ENCODE measurements around the gene TCHHL1.
"Not testable (repeated sequence)": the region's sequence is repeated elsewhere in the genome, so short reads cannot be mapped to it uniquely, and the experiment has no call there.

TCHHL1 gene

DNA sequence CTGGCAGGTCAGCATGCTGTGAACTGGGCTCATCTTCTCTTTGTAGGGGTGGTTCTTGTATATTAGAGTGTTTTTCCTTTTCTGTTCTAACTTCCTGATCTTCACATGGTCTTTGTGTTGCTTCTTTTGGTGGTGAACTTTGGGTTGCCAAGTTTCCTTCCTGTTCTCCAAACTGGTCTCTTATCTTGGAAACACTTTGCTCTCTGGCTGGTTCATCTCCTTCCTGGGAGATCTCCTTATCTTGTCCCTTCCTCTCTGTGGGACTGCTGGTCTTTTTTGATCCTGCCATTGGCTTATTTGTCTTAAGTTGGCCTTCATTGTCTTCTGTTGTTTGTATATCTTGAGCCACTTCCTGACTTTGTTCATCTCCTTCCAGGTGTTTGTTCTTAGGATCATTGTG, 2.1 kb downstream of the TCHHL1 start:
- no peak for DNase-seq (ENCODE audit: low spot score)

DNA sequence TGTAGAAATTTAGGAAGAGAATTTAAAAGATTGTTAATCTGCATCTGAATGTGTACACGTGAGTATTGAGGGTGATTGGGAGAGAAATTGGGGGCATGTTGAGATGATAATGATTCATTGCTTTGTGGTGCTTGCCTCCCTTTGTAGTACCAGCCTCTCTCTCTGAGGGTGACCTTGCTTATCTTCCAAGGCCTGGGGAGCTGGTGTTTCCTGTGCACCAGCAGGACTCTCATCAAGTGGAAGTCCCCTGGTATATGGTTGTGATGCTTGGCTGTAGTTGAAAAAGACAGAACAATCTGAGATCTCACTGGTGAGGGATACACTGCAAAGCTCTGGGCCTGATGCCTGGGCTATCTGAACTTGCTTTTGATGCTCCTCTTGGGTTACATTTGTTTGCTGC, 4.0 kb downstream of the TCHHL1 start:
- no peak for DNase-seq (ENCODE audit: low spot score)

DNA sequence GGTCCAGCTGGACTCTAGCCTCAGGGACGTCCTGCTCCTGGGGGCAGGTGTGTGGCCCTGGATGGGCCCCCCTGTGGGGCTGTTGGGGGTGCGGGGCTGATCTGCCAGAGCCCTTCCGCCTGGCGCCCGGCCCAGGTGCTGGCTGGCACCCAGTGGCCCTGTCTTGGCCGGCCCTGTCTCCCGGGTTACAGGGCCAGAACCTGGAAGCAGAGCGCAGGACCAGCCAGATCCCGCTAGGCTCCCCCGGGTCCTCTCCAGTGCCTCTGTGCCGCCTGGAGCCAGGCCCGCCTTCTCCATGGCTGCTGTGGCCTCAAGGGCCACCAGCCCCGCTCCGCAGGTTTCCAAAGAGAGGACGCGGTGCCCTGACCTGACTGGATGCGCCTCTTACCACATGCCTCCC, 7.8 kb downstream of the TCHHL1 start:
- not testable (repeated sequence) for DNase-seq (ENCODE audit: low spot score)

DNA sequence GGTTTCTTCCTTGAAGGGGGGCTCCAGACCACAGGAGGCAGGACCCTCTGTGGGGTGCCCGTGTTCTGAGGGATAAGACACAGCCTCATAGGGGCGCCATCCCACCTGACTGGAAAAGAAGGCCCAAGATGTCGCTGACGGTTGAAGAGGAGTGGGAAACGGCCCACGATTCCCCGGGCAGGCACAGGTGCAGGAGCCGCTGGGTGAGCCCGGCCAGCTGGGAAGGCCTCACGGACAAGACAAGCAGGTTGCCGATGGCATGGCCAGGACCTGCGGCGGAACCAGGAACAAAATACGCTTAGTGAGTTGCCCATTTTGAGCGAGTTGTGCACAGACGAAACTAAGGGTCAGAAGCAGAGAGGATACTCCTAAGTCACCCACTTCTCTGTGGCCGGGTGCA, 8.4 kb downstream of the TCHHL1 start:
- not testable (repeated sequence) for DNase-seq (ENCODE audit: low spot score)

DNA sequence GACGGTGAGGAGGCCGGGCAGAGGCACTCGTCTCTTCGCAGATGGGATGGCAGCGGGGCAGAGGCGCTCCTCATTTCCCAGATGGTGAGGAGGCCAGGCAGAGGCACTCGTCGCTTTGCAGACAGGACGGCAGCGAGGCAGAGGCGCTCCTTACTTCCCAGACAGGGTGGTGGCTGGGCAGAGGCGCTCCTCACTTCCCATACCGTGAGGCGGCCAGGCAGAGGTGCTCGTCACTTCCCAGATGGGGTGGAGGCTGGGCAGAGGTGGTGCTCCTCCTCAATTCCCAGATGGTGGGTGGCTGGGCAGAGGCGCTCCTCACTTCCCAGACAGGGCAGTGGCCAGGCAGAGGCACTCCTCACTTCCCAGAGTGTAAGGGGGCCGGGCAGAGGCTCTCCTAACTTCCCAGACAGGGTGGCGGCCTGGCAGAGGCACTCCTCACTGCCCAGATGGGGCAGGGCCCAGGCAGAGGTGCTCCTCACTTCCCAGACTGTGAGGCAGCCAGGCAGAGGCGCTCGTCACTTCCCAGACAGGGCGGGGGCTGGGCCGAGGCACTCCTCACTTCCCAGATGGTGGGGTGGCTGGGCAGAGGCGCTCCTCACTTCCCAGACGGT, 9.9 kb downstream of the TCHHL1 start:
- DNase-seq (ENCODE audit: low spot score): no peak

DNA sequence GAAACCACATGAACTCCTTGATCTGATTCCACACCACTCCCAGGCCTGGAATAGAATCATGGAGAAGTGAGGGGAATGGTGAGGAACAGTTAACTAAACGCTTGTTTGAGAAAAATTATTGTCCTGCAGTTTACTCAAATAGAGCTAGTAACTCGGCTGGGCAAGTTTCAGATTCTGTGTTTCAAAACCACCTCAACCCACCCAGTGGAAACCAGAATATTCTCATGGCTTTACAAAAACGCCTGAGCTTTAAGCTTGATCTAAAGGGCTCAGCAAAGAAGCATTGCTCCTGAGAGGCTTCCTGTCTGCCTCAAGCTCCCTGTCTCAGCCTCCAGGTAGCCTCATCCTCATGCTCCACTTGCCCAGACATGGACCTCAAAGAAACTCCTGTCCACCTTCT, 16.6 kb downstream of the TCHHL1 start:
- DNase-seq (ENCODE audit: low spot score): no peak

DNA sequence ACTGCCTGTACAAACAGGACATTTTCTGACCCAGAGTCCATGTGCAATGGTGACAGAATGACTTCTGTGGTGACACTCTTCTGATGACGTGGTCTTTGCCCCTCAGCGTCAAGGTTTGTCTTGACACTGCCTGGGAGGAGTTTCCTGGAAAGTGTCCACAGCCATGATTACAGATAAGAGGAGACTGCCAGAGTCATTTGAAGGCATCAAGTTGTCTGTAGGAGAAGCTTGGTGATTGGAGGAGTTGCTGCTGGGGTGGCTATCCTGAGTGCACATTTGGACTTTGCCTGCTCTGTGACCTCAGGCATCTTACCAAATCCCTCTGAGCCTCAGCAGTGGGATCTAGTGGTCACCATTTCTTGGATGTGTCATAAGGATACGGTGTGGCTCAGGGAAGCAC, 17.7 kb downstream of the TCHHL1 start:
- no peak for DNase-seq (ENCODE audit: low spot score)

DNA sequence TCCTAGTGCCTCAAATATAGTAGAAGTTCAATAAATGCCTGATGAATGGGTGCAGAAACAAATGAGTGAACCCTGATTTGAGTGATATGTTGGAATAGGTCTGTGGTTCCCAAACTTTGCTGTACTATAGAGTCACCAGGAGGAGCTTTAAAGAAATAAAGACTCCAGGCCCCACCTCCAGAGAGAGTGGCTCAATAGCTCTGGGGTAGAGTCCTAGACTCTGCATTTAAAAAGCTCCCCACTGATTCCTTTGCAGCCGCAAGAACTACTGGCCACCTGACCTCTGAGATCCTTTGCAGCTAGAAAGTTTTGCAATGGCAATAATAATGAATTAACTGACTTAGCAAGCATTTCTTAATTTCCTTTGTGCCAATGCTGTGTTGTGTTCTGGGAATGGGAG, 20.9 kb downstream of the TCHHL1 start:
- DNase-seq (ENCODE audit: low spot score): no peak

DNA sequence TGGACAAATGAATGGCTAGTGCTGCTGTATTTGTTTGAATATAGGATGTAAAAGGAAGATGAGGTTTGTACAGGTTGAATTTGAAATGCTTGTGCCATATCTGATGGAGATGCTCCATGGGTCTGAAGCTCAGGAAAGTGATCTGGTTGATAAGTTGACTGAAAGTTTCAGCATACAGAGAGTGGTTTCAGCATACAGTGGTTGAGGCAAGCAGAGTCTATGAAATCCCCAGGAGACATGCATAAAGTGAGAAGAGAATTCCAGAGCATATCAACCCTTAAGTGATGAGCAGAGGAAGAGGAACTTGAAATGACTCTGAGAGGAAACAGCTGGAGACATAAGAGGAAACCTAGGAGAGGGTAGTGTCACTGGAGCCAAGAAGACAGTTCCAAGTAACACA, 21.7 kb downstream of the TCHHL1 start:
- DNase-seq (ENCODE audit: low spot score): no peak

DNA sequence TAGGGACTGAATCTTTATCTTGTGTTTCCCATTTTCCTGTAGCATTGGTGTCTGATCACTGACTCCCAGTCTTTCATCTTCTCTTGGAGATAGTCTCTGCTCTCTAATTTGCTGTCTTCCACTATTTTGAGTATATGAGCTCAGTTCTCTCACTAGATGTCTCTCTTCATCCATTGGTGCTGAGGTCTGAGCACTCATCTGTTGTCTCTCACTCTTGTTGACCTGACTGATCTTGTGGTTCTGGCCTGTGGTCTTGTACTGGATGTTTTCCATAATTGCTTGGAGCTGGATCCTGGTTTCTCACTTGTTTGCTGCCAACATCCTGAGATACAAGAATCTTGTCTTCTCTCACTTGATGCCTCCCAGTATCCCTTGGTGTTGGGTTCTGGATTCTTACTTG, 26.9 kb downstream of the TCHHL1 start:
- DNase-seq (ENCODE audit: low spot score): no peak

DNA sequence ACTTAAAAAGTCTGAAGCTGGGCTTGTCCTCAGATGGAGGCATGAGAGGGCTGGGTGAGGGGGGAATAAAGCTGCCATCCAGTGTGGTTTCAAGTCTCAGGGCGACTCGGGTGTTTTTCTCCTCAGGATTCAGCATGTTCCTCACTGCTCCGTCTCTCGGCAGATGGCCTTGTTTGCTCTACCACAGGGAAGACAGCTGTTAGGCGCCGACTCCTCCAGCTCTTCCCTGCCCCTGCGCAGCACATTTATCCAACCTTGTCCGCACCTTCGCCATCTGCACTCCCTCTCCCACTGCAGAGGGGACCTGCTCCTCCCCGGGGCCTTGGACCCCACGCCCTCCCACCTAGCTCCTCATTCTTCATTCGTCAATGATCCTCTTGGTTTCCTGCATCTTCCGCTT, 35.5 kb downstream of the TCHHL1 start:
- DNase-seq (ENCODE audit: low spot score): no peak

DNA sequence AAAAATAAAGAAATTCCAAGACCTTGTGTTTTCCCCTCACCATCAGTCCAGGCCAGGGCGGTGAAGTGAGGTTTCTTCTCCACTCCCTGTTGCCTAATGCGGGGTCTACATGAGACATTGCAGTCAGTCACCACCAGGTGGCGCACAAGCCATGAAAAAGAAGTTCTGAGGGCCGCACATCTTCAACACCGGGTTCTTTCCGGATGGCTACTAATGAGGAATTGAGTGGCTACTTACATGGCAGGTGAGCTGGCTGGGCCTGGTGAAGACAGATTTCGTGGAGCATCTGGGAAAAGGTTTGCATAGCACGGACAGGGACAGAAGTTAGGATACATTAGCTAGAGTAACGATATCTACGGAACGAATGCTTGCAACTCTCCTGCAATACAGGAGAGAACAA, 36.3 kb downstream of the TCHHL1 start:
- DNase-seq (ENCODE audit: low spot score): peak; percentile 86

DNA sequence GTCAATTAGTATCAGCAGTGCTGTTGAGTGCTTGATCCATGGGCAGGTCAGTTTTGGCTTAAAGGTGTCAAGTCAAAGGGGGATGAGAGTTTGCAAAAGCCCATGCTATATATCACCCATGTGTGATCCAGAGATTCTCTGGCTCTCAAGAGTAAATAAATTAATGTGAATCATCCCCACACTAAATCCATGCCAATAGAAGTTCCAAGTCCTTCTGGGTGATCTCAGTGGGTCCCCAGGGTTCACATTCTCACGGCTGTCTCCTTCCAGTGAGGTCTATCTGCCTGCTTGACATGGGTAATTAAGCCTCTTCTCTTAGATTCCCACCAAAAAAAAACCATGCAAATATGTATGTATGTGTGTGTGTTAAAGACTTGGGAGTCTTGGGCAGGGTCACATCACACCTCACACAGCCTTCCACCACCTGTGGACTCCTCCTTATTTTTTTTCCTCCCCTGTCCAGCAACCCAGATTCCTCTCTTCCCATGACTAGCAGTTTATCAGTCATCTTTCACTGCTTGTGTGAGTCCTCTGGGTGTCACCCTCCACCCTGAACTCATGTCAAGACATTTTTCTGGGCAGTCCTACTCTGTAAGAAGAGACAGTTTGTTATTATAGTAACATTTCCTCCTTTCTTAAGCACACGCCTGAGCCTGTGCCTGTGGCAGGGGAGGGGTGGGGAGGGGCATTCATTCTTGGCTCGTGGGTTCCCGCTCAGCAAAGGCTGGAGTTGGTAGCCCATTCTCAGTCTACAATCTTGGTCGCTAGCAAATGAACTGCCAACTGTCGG, 37.8 kb downstream of the TCHHL1 start:
- no peak for DNase-seq (ENCODE audit: low spot score)

DNA sequence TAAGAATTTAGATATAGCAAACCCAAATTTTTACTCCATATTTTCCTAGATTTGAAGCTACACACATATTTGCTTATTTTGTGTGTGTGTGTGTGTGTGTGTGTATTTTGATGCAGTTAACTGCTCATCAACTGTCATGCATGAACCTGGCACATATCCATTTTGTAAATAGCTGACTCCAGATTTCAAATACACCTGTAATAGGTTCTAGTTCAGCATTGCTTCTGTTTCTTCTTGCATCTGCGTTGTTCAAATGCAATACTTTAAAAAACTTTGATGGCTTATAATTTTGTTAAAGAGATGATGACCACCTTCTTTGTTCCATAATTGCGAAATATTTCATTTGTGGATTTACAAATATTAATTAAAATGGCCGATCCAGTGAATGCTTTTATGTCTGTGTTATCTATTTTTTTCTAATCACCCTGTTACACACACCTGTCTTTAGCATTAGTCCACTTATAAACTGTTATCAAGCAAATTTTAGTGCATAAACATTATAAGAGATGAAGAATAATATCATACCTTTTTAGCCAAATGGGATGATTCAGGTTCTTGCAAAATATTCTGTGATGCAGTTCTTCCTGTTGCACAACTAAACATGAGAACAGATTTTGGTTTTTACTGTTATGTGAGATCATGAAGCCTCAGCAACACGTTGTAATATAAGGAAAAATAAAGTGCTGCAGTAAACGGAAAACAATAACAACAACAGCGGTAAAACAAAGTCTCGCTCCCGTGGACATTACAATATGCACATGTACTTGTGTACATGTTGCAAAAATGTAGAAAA, 39.4 kb downstream of the TCHHL1 start:
- DNase-seq (ENCODE audit: low spot score): no peak

DNA sequence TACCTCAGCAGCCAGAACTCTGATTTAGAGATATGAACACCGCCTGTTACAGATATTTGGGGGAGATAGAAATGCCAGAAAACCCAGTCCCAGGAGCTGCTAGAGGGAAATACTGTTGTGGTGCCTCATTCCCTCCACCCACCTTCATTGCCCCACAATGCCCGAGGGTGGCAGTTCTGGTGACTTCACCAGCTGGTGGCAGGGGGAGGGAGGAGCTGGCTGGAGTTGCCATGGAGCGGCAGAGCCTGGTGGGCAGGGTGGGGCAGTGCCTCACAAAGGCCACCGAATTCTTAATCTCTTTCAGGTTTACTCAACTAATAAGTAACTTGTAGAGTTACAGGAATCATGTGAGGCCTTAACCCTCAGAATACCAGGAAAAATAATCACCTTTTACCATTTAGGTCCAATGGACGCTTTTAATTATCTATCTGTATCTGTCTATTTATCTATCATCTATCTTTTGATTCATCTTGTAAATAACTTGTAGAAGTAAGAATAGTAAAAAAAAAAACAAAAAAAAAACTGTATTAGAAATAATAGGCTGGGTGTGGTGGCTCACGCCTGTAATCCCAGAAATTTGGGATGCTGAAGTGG, 40.4 kb downstream of the TCHHL1 start:
- DNase-seq (ENCODE audit: low spot score): peak; percentile 85

DNA sequence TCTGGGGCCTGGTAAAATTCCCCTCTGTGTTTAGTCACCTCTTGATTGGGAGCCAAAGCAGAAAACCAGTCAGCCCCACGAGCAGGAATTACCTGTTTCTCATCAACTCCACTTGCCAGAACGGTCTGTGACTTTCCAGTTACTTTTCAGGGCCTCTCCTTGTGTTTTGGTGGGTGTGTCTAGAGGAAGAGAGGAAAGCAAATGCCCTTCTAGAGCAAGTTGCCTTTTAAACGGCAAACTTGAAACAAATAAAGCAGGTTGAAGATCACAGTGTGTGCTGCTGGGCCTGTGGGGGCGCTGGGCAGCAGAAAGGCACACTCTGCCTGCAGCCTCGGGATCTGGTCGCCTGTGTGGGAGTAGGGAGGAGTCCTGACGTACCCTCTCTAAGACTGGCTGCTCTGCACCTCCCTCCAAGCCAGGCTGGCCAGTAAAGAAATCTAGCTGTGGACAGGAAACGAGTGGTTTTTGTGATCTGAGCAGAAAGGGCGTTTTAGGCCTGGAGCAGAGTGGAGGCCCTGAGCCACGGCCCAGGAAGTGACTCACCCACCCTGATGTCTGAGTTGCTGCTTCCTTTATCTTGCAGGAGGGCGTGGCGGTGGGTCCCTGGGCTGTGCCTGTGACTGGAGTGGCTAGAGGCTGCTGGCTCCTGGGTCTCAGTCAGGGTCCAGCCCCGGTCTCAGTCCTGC, 41.0 kb downstream of the TCHHL1 start:
- DNase-seq (ENCODE audit: low spot score): peak; percentile 94

DNA sequence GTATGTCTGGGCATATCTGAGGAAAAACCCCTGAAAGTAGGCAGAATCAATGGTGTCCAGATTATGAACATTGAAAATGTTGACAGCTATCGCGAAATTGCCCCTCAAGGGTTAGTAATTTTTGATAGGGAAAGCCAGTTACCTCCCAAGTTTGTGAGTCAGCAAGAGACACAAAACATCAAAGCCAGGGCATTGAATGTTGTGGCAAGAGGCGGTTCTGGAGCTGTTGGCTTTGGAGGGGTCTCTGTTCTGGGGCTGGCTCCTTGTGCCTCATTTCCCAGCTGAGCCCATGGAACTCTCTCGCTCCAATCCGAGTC, 41.5 kb downstream of the TCHHL1 start:
- DNase-seq (ENCODE audit: low spot score): peak; percentile 50

DNA sequence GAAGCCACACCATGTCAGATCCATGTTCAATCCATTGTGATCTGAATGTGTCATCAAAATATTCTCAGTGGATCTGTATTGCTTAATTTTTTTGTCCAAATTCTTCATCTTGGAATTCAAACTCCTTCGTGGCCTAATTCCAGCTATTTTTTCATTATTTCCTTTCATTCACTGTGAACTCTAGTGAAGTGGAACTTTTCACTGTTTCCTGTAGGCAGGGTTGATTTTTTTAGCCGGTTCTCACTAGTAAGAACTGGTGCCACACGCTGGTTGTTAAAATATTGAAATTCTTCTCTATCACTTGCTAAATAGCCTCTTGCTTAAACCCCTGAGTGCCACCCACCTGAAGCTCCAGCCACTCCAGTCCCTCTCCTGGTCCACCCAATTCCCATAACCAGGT, 44.5 kb downstream of the TCHHL1 start:
- no peak for DNase-seq (ENCODE audit: low spot score)

DNA sequence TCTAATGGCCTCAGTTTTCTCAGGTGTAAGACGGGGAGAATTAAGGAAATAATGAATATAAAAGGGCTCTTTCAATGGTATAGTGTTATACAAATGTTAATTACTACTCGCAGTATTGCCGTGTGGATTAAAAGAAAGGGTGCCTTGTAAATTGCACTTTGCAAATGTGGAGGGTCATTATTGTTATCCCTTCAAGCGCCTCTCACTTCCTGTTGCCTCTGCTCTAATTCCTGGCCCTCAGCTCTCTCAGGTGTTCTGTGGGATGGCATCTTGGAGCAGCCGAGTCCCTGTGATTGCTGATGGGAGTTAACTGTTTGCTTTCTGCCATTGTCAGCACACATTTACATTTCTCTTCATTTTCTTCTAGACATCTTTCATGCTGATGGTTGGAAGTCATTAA, 45.0 kb downstream of the TCHHL1 start:
- DNase-seq (ENCODE audit: low spot score): no peak

DNA sequence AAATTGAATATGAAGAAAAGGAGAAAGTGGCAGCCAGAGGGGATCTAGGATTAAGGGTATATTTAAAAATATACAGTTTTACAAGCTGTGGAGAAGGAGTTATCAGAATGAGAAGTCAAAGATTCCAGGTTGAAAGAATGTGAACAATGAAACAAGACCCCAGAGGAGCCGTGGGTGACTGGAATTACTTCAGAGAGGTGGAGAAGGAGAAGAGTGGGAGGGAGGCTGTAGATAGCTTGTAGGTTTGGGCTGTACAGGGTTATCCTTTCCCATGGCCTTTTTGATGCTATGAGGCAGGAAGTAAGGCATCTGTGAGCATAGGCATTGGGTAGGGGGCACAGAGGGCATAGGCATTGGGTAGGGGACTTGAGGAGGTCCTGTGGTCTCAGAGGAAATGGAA, 46.8 kb downstream of the TCHHL1 start:
- no peak for DNase-seq (ENCODE audit: low spot score)

DNA sequence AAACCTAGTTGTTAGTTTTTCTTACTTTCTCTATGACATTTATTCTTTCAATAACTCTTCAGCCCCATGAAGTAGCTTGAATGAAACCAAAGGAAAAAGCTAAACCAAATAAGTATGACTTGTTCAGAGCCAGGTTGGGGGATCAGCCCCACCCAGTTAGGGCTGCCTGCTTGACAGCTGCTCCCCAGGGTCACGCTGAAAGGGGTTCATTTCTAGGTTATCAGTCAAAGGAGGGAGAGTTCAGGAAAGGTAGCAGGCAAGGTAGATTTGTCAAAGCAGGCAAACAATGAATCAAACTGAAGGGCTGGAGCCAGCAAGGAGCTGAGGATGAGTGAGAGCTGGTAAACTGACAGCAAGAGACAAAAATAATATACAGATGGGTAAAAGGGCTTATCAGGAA, 49.0 kb downstream of the TCHHL1 start:
- no peak for DNase-seq (ENCODE audit: low spot score)

DNA sequence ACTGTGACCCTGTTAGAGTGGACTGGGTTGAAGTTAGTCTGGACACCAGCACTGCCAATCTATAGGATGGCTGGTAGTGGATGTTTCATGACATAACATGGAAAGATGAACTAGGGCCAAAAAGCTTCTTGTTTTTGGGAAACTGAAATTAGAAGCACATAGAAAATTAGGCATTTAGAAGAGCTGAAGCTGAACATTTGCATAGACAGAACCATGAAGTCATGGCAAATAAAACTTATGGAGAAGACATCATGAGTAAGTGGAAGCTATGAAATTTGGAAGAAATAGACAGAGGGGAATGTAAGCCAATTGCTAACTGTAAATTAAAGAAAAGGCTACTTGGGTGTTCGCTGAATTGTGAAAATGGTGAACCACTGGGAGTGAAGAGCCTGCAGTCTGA, 49.4 kb downstream of the TCHHL1 start:
- no peak for DNase-seq (ENCODE audit: low spot score)

Data from CD4-positive, alpha-beta T cell treated with Interleukin-2 at 100 ng/mL for 4 hours (primary cell).